ENCODE results near the gene CES4A.

The CES4A gene

GRCh38 chr16:67027046-67027445 is 38.7 kb downstream of the CES4A start:
- Histone ChIP-seq H3K4me3 (ENCODE audit: low read depth, low read length) (no peak overlapping the region), H3K27ac (ENCODE audit: extremely low read depth, low read depth, low read length) (no peak overlapping the region), H3K9me3 (ENCODE audit: control insufficient read depth, insufficient read depth, low read depth, low read length) (no peaks in the 10 kb centered on the region), H3K4me1 (ENCODE audit: control insufficient read depth, insufficient read depth, low read length) (peaks cover 5% of the 10 kb centered on the region; the same call in 1 of the 2 replicates), H3K36me3 (ENCODE audit: control insufficient read depth in 2 of 2, insufficient read depth in 1 of 2, low read length in 2 of 2) (peaks cover 0 to 11% of the 10 kb centered on the region in 2 experiments; a peak in 1 of 3 replicates)
- ChIA-PET POLR2A (interaction anchor here (1.3 to 3.8 kb wide), 2 partner anchors 9 to 13 kb away, joined by 5 to 15 read pairs; no protein-coding TSS in a partner anchor), CTCF (interaction anchor here (0.6 to 2.9 kb wide), 6 partner anchors 9 to 158 kb away, joined by 3 to 25 read pairs (median 4); no protein-coding TSS in a partner anchor)
- TF ChIP-seq ZNF133 (tag by site-specific recombination; IDR thresholded peaks at IDR 0.05) (no peak), ZBTB6 (tag by site-specific recombination; IDR thresholded peaks at IDR 0.05) (no peak), BCL11B (tag by site-specific recombination; IDR thresholded peaks at IDR 0.05; ENCODE audit: low read depth) (no peak), ZNF610 (tag by site-specific recombination; IDR thresholded peaks at IDR 0.05; ENCODE audit: borderline replicate concordance) (no peak), ZNF221 (tag by site-specific recombination; IDR thresholded peaks at IDR 0.05; ENCODE audit: borderline replicate concordance) (no peak), MEIS1 (CRISPR knock-in tag; IDR thresholded peaks at IDR 0.05; ENCODE audit: borderline replicate concordance) (no peak), ZNF23 (tag by site-specific recombination; IDR thresholded peaks at IDR 0.05; ENCODE audit: borderline replicate concordance) (no peak), SP7 (tag by site-specific recombination; IDR thresholded peaks at IDR 0.05) (no peak), ZNF701 (tag by site-specific recombination; IDR thresholded peaks at IDR 0.05) (no peak), ZNF624 (tag by site-specific recombination; IDR thresholded peaks at IDR 0.05) (no peak), ZNF132 (tag by site-specific recombination; IDR thresholded peaks at IDR 0.05; ENCODE audit: borderline replicate concordance) (no peak), ZNF776 (tag by site-specific recombination; IDR thresholded peaks at IDR 0.05; ENCODE audit: borderline replicate concordance) (no peak), ZNF747 (tag by site-specific recombination; IDR thresholded peaks at IDR 0.05) (no peak), ZNF660 (tag by site-specific recombination; IDR thresholded peaks at IDR 0.05) (no peak), ZSCAN4 (tag by site-specific recombination; IDR thresholded peaks at IDR 0.05) (no peak)

GRCh38 chr16:67028167-67028695 is 39.8 kb downstream of the CES4A start:
- CTCF ChIA-PET = interaction anchor here (0.6 to 2.9 kb wide), 9 partner anchors 8 to 1362 kb away, joined by 3 to 25 read pairs (median 3); no protein-coding TSS in a partner anchor
- peak overlapping the region; percentile 77 for H3K27ac ChIP-seq (ENCODE audit: extremely low read depth, low read depth, low read length)

More at GRCh38 chr16:67028167-67028695, 39.8 kb downstream of the CES4A start:
- Histone ChIP-seq H3K4me3 (ENCODE audit: low read depth, low read length) (peak overlapping the region; percentile 63), H3K4me1 (ENCODE audit: control insufficient read depth, insufficient read depth, low read length) (peaks cover 5% of the 10 kb centered on the region; the same call in 1 of the 2 replicates), H3K36me3 (ENCODE audit: control insufficient read depth in 2 of 2, insufficient read depth in 1 of 2, low read length in 2 of 2) (peaks cover 5 to 17% of the 10 kb centered on the region in 2 experiments; a peak in 2 of 3 replicates), H3K9me3 (ENCODE audit: control insufficient read depth, insufficient read depth, low read depth, low read length) (no peaks in the 10 kb centered on the region)
- TF ChIP-seq ZNF148 (tag by site-specific recombination; IDR thresholded peaks at IDR 0.05; ENCODE audit: borderline replicate concordance) (no peak), SETDB1 (IDR thresholded peaks at IDR 0.05; ENCODE audit: insufficient read length, low read length) (no peak), ZNF112 (tag by site-specific recombination; IDR thresholded peaks at IDR 0.05) (no peak), ZNF174 (tag by site-specific recombination; IDR thresholded peaks at IDR 0.05) (no peak)
- POLR2A ChIA-PET = interaction anchor here (0.5 to 3.8 kb wide), 8 partner anchors 9 to 150 kb away, joined by 3 to 15 read pairs (median 4); no protein-coding TSS in a partner anchor

Measured in HEK293 (cell line).